Measurements from ENCODE around the gene JAZF1.

- no peak for TF ChIP-seq CTCF (IDR thresholded peaks at IDR 0.05 in 4 of 5, conservative IDR thresholded peaks at IDR 0.05 in 1 of 5)
- no peak for TF ChIP-seq POLR2A (IDR thresholded peaks at IDR 0.05)
Measured at GRCh38 chr7:28114056-28114455, 66.5 kb downstream of the JAZF1 start.
